ENCODE results near the gene C11orf24. TPM values are rescaled to one million over a fixed set of nuclear protein-coding genes. Genes with fewer than 3 reads are reported as not detected.

The C11orf24 gene
- total and polyA plus RNA-seq, 2 donors (not counting 1 experiment from before 2014, with no cell fraction given): 88.6 to 94.2 TPM

Other genes starting within 250 kb of the C11orf24 start
- 73.9 and 75.2 TPM in 2 replicates for gene NDUFS8, start 241.3 kb downstream of the C11orf24 start, total RNA-seq
- gene NDUFS8, start 241.3 kb downstream of the C11orf24 start, polyA plus RNA-seq: 69.6 and 84.6 TPM in 2 replicates
- 305 and 306 TPM in 2 replicates for gene TCIRG1, start 232.9 kb downstream of the C11orf24 start, total RNA-seq
- gene TCIRG1, start 232.9 kb downstream of the C11orf24 start, polyA plus RNA-seq: 703 and 725 TPM in 2 replicates
- gene CHKA, start 150.6 kb downstream of the C11orf24 start, total RNA-seq: 20.6 and 24.9 TPM in 2 replicates
- gene CHKA, start 150.6 kb downstream of the C11orf24 start, polyA plus RNA-seq: 10.6 and 21.7 TPM in 2 replicates
- gene KMT5B, start 58.7 kb downstream of the C11orf24 start, total RNA-seq: 77.8 and 81.8 TPM in 2 replicates
- gene KMT5B, start 58.7 kb downstream of the C11orf24 start, polyA plus RNA-seq: 13.4 and 23.0 TPM in 2 replicates
- gene LRP5, start 40.6 kb upstream of the C11orf24 start, total RNA-seq: 13.9 and 15.7 TPM in 2 replicates
- 1.7 and 2.4 TPM in 2 replicates for gene LRP5, start 40.6 kb upstream of the C11orf24 start, polyA plus RNA-seq
- 159 and 175 TPM in 2 replicates for gene PPP6R3, start 188.8 kb upstream of the C11orf24 start, total RNA-seq
- gene PPP6R3, start 188.8 kb upstream of the C11orf24 start, polyA plus RNA-seq: 48.5 and 65.2 TPM in 2 replicates